ENCODE data around the gene MARCHF10.
"Not testable (repeated sequence)": the region's sequence is repeated elsewhere in the genome, so short reads cannot be mapped to it uniquely, and the experiment has no call there.

MARCHF10 gene

GRCh38 chr17:62696726-62697490, 111.2 kb downstream of the MARCHF10 start:
- DNase-seq (ENCODE audit: low read depth) = no peak
- H3K4me3 ChIP-seq (ENCODE audit: control insufficient read depth, low read depth, low read length) = no peak overlapping the region
- TF ChIP-seq, protein P1, sequence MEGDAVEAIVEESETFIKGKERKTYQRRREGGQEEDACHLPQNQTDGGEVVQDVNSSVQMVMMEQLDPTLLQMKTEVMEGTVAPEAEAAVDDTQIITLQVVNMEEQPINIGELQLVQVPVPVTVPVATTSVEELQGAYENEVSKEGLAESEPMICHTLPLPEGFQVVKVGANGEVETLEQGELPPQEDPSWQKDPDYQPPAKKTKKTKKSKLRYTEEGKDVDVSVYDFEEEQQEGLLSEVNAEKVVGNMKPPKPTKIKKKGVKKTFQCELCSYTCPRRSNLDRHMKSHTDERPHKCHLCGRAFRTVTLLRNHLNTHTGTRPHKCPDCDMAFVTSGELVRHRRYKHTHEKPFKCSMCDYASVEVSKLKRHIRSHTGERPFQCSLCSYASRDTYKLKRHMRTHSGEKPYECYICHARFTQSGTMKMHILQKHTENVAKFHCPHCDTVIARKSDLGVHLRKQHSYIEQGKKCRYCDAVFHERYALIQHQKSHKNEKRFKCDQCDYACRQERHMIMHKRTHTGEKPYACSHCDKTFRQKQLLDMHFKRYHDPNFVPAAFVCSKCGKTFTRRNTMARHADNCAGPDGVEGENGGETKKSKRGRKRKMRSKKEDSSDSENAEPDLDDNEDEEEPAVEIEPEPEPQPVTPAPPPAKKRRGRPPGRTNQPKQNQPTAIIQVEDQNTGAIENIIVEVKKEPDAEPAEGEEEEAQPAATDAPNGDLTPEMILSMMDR (IDR thresholded peaks at IDR 0.05; ENCODE audit: control insufficient read depth, insufficient read depth, low read depth, low read length, missing control alignments) = no peak

GRCh38 chr17:62696256-62696655, 111.9 kb downstream of the MARCHF10 start:
- H3K4me3 ChIP-seq (ENCODE audit: control insufficient read depth, low read depth, low read length) = no peak overlapping the region
- TF ChIP-seq, protein P1 (IDR thresholded peaks at IDR 0.05; ENCODE audit: control insufficient read depth, insufficient read depth, low read depth, low read length, missing control alignments) = no peak
- no peak for DNase-seq (ENCODE audit: low read depth)

DNA sequence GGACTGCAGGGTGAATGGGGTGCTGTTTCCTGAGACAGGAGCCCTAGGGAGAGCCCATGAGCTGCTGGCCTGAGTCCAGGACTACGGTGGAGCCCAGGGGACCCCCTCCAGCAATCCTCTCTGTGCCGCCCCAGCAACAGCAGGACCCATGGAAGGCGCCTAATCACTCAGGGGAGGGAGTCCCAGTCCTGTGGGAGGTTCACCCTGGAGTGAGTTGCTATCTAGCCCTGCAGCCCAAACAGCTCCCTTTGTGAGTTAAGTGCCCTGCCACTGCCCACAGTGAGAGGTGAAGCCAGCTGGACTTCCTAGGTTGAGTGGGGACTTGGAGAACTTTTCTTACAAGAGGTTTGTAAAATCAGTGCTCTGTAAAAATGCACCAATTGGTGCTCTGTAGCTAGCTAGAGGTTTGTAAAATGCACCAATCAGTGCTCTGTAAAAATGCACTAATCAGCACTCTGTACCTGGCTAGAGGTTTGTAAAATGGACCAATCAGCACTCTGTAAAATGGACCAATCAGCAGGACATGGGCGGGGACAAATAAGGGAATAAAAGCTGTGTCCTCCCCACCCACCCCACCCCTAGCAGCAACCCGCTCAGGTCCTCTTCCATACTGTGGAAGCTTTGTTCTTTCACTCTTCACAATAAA, 112.9 kb downstream of the MARCHF10 start:
- H3K4me3 ChIP-seq (ENCODE audit: control insufficient read depth, low read depth, low read length); DNase-seq (ENCODE audit: low read depth): not testable (repeated sequence)

DNA sequence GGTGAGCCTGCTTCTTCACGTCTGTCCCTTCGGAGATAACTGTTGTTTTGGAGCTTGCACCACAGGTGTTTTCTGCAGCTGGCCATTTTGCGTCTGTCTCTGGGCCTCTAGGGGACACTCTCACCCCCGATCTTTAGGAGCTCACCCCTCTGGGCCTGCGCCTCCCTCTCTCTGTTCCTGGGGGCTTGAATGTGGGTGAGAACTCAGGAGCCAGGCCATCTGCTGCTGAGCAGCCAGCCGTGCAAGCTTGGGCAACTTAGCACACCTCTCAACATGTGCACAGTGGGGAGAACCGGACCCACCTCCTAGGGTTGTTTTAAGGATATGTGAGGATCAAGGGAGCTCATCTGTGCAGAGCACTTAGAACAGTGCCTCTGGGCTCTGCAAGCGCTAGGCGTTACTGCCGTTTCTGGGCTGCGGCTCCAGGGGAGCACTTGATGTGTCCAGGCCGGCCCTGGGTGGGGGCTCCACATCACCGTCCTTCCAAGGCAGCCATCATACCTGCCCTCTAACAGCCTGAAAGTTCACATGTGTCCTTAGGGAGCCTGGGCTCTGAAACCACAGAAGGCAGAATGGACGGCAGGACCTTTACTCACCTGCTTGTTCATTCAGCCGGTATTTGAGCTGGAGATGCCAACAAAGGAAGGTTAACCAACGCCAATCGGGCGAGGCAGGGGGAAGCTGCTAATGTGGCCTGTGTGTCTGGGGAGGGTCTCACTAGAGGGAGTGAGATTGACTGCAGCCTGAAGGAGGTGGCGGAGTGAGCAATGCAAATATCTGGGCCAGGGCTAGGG, 114.3 kb downstream of the MARCHF10 start:
- no peak overlapping the region for H3K4me3 ChIP-seq (ENCODE audit: control insufficient read depth, low read depth, low read length)
- DNase-seq (ENCODE audit: low read depth) = no peak
- TF ChIP-seq, protein P1 (IDR thresholded peaks at IDR 0.05; ENCODE audit: control insufficient read depth, insufficient read depth, low read depth, low read length, missing control alignments) = no peak

DNA sequence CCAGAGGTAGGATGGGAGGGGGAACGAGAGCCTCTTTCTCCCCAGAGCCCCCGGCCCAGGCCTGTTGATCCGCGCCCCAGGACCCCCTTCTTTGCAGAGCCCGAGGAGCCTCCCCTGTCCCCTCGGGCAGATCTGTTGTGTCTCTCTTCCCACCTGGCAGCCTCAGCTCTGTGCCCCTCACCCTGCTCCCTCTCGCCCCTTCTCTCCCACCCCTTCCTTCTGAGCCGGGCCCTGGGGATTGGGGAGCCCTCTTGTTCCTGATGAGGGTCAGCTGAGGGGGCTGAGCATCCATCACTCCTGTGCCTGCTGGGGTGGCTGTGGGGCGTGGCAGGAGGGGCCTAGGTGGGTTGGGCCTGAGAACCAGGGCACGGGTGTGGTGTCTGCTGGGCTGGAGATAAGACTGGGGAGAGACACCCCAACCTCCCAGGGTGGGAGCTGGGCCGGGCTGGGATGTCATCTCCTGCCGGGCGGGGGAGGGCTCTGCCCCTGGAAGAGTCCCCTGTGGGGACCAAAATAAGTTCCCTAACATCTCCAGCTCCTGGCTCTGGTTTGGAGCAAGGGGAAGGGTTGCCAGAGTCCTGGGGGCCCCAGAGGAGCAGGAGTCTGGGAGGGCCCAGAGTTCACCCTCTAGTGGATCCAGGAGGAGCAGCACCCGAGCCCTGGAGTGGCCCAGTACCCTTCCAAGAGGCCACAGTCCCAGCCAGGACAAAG, 115.2 kb downstream of the MARCHF10 start:
- no peak for DNase-seq (ENCODE audit: low read depth)
- H3K4me3 ChIP-seq (ENCODE audit: control insufficient read depth, low read depth, low read length) = no peak overlapping the region
- TF ChIP-seq, protein P1 (IDR thresholded peaks at IDR 0.05; ENCODE audit: control insufficient read depth, insufficient read depth, low read depth, low read length, missing control alignments) = peak; percentile 57

DNA sequence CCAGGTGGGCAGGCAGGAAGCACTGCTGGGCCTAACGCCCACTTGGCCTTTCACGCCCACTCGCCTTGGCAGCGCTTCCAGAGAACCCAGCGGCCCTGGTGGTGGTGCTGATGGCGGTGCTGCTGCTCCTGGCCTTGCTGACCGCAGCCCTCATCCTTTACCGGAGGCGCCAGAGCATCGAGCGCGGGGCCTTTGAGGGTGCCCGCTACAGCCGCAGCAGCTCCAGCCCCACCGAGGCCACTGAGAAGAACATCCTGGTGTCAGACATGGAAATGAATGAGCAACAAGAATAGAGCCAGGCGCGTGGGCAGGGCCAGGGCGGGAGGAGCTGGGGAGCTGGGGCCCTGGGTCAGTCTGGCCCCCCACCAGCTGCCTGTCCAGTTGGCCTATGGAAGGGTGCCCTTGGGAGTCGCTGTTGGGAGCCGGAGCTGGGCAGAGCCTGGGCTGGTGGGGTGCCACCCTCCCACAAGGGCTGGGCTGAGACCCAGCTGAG, 115.9 kb downstream of the MARCHF10 start:
- no peak overlapping the region for H3K4me3 ChIP-seq (ENCODE audit: control insufficient read depth, low read depth, low read length)
- no peak for DNase-seq (ENCODE audit: low read depth)
- TF ChIP-seq, protein P1 (IDR thresholded peaks at IDR 0.05; ENCODE audit: control insufficient read depth, insufficient read depth, low read depth, low read length, missing control alignments) = no peak

GRCh38 chr17:62691589-62691915, 116.6 kb downstream of the MARCHF10 start:
- DNase-seq (ENCODE audit: low read depth); H3K4me3 ChIP-seq (ENCODE audit: control insufficient read depth, low read depth, low read length): not testable (repeated sequence)
